Amniotic stem cell (primary cell): Measurements from ENCODE around the gene EIF3B.
"Not testable (repeated sequence)": the region's sequence is repeated elsewhere in the genome, so short reads cannot be mapped to it uniquely, and the experiment has no call there.

Source experiments
- DNase-seq: peaks from one replicate; lab custom pipeline; 2025; lab: John Stamatoyannopoulos, UW

EIF3B gene

GRCh38 chr7:2399848-2400587 is 45.4 kb downstream of the EIF3B start:
- peak; percentile 88 for DNase-seq

DNA sequence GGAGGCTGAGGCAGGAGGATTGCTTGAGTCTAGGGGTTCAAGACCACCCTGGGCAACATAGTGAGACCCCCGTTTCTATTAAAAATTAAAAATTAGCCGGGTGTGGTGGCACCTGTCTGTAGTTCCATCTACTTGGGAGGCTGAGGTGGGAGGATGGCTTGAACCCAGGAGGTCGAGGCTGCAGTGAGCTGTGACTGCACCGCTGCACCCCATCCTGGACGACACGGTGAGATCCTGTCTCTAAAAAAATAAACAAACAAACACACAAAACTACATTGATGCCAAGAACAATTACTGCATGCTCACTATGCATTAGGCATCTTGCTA is 48.0 kb downstream of the EIF3B start:
- no peak for DNase-seq

DNA sequence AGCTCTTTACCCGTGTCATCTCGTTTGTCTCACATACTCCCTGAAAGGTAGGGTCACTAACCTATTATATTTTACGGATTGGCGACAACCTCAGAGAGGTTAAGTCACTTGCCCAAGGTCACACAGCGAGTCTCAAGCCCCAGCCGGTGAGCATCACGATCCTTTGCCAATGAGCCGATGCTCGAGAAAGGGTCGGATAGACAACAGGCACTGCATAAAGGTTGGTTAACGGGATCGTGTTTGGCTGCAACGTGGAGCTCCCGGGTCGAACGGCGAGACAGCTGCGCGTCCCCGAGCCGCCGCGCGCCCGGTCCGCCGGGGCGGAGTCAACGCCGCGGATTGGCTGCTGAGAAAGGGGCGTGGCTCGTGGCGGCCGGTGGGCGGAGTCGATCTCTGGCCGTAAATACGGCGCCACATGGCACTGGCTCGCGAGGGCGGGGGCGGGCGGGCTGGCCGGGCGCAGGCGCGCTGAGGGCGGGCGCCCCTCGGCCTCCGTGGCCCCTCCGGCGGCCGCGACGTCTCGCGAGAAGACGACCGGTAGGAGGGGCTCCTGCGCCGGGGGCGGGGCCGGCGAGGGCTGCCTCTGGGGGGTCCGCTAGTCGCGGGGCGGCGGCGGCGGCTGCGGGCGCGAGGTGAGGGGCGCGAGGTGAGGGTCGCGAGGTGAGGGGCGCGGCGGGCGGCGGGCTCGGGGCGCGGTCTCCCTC is 48.5 kb downstream of the EIF3B start, which contains the start of gene CHST12:
CHST12 (plus strand) TSS at position 598 of the 704 bp plus-strand sequence. CDS start 29,029 bp downstream, outside the sequence.
- DNase-seq, result peak; percentile 88

- no peak for DNase-seq
Observed at GRCh38 chr7:2403718-2404648, 49.4 kb downstream of the EIF3B start.

- DNase-seq, result no peak
Observed at GRCh38 chr7:2404714-2405119, 50.1 kb downstream of the EIF3B start.

DNA sequence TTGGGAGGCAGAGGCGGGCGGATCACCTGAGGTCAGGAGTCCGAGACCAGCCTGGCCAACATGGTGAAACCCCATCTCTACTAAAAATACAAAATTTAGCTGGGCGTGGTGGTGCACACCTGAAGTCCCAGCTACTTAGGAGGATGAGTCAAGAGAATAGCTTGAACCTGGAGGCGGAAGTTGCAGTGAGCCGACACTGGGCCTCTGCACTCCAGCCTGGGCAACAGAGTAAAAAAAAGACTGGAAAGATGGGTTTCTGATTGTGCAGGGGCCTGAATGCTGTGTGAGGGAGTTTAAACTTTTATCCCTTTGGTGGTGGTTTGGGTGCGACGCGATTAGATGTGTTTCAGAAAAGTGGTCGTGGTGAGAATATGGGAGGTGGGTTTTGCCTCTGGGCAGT is 50.6 kb downstream of the EIF3B start:
- DNase-seq, result no peak

- no peak for DNase-seq
Observed at GRCh38 chr7:2405601-2406345, 51.1 kb downstream of the EIF3B start.

- no peak for DNase-seq
Observed at GRCh38 chr7:2409745-2410414, 55.3 kb downstream of the EIF3B start.

DNA sequence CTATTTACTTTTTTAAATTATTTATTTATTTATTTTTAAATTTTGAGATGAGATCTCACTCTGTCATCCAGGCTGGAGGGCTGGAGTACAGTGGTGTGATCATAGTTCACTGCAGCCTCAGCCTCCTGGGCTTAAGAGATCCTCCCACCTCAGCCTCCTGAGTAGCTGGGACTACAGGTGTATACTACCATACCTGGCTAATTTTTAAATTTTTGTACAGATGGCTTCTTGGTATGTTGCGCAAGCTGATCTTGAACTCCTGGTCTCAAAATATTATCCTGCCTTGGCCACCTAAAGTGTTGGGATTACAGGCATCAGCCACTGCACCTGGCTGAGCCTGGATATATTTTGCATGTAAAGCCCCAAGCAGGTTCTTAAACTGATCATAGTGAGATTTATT is 56.4 kb downstream of the EIF3B start:
- no peak for DNase-seq

DNA sequence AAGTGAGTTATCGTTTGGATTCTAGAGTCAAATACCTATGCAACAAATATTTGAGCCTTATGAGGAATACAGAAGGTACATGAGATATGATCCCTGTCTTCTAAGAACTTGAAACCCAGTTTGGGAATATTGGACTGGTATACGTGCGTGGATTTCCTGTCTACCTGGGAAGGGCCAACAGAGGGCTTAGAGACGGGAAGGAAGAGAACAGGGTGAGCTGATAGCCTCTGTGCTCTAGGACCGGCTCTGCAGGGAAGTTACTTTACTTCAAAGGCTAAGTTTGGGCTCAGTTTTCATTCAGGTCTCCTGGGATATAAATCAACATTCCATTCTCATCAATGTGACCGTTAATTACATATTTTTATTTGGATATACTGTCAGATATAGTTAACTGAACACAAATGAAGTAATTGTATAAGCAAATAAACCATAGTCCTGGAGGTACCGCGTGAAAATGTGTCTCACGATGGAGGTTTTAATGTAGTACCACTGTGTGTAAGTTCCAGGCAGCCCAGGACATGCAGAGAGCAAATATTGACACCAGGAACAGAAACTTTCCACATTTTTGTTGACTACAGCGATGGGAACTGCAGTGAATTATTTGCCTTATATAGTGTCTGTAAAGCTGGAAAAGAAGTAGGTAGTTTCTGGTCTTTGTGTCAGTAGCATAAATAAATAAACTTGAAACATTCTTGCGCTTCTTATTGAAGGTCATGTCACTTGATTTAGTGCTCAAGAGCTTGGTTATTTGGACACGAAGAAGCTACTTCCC is 57.4 kb downstream of the EIF3B start:
- no peak for DNase-seq

DNA sequence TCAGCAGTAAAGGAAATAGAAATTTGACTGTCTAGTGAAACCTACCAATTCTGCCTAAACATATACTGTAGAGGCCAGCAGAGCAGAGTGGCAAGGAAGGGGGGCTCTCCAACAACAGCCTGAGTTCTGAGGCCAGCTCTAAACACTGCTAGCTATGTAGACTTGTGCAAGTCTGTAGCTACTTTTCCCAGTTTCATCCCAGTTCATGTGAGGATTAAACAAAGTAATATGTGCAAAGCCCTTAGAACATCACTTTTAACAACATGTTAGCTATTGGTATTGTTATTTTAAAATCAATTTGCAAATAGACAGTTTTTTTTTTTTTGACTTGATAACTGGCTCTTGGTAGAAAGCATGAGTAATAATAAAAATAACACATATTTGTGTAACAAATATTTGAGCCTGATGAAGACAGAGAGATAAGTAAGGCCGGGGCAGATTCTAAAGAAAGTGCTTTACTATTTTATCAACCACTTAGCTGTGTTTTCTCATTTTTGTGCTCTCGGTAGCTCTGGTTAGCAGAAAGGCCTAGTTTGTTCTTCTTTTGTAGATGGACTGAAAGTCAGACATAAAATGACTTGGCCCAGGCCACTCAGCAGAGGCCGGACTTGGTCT is 58.1 kb downstream of the EIF3B start:
- DNase-seq, result no peak

DNA sequence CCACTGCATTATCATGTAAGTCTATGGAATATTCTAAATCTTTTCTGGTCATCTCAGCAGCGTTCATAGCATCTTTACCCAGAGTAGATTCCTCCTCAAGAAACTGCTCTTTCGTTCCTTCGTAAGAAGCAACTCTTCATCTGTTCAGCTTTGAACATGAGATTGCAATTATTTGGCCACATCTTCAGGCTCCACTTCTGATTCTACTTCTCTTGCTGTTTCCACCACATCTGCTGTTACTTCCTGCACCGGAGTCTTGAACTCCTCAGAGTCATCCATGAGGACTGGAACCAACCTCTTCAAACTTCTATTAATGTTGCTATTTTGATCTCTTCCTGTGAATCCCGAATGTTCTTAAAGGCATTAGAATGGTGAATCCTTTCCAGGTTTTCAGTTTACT is 61.4 kb downstream of the EIF3B start:
- DNase-seq, result no peak

DNA sequence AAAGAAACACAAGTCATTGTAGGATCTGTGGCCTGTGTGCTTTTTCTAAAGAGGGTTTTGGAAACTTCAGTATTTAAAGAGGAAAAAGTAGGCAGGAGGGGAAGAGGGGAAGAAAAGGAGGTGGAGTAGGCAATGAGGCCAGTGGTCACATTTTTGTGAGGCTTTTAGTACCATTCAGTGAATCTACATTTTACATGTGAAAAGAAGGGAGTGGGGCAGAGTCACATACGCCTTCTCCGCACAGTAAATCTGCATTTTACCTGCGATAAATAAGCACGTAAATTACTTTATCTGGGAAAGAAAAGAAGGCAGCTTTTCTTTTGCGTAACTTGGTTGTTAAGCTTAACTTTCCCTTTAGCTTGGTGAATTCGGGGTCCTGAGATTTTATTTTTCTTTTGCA is 62.0 kb downstream of the EIF3B start:
- DNase-seq, result no peak

GRCh38 chr7:2417178-2417577 is 62.6 kb downstream of the EIF3B start:
- DNase-seq, result not testable (repeated sequence)

- no peak for DNase-seq
Observed at GRCh38 chr7:2417981-2418481, 63.4 kb downstream of the EIF3B start.

DNA sequence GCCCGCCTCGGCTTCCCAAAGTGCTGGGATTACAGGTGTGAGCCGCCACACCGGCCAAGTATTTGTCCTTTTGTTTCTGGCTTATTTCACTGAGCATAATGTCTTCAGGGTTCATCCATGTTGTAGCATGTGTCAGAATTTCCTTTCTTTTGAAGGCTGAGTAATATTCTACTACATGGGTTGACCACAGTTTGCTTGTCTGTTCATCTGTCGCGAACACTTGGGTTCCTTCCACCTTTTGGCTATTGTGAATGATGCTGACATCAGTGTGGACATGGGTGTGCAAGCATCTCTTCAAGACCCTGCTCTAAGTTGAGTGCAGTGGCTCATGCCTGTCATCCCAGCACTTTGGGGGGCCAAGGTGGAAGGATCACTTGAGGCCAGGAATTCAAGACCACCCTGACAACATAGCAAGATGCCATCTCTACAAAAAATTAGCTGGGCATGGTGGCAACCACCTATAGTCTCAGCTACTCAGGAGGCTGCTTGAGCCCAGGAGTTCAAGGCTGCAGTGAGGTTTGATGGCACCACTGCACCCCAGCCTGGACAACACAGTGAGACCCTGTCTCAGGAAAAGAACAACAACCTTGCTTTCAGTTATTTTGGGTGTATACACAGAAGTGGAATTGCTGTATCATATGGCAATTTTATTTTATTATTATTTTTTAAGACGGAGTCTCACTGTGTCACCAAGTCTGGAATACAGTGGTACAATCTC is 65.7 kb downstream of the EIF3B start:
- no peak for DNase-seq

- no peak for DNase-seq
Observed at GRCh38 chr7:2421943-2422310, 67.3 kb downstream of the EIF3B start.

- DNase-seq, result no peak
Observed at GRCh38 chr7:2425749-2426148, 71.1 kb downstream of the EIF3B start.
